Choroid plexus epithelial cell (primary cell): Measurements from ENCODE around the gene DOCK2.

Source experiments
- DNase-seq: peaks from one replicate; pipeline ENCODE4 v3.0.0-alpha.2; 2010; ENCODE audit warnings: low read depth
- H3K4me3 ChIP-seq: 2 replicates; pipeline ENCODE4 v1.5.1; 2011; ENCODE audit warnings: low read depth, mild to moderate bottlenecking, control low read depth, low read length, moderate library complexity
- TF ChIP-seq, protein P1 (sequence below): conservative IDR thresholded peaks from 2 replicates; pipeline ENCODE4 v1.5.1; 2011; ENCODE audit warnings: low read depth, mild to moderate bottlenecking, control low read depth, inconsistent platforms, low read length, moderate library complexity

Gene DOCK2

DNA sequence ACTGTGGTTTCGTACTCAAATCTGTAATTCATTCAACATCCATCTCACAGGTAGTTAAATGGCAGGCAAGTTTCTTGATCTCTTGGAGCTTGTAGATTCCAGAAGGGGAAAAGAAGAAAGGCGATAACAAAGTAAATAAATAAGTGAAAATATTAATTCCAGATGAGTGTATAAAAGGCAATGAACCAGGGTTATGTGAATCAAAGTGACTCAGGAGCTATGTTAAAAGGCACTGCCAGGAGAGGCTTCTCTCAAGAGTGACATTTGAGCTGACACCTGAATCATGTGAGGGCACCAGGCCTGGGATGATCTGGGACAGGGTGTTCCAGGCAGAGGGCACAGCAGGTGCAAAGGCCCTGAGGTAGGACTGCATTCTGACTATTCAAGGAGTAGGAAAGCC is 45.0 kb downstream of the DOCK2 start:
- DNase-seq = no peak
- no peak overlapping the region for H3K4me3 ChIP-seq
- TF ChIP-seq, protein P1, sequence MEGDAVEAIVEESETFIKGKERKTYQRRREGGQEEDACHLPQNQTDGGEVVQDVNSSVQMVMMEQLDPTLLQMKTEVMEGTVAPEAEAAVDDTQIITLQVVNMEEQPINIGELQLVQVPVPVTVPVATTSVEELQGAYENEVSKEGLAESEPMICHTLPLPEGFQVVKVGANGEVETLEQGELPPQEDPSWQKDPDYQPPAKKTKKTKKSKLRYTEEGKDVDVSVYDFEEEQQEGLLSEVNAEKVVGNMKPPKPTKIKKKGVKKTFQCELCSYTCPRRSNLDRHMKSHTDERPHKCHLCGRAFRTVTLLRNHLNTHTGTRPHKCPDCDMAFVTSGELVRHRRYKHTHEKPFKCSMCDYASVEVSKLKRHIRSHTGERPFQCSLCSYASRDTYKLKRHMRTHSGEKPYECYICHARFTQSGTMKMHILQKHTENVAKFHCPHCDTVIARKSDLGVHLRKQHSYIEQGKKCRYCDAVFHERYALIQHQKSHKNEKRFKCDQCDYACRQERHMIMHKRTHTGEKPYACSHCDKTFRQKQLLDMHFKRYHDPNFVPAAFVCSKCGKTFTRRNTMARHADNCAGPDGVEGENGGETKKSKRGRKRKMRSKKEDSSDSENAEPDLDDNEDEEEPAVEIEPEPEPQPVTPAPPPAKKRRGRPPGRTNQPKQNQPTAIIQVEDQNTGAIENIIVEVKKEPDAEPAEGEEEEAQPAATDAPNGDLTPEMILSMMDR = no peak

DNA sequence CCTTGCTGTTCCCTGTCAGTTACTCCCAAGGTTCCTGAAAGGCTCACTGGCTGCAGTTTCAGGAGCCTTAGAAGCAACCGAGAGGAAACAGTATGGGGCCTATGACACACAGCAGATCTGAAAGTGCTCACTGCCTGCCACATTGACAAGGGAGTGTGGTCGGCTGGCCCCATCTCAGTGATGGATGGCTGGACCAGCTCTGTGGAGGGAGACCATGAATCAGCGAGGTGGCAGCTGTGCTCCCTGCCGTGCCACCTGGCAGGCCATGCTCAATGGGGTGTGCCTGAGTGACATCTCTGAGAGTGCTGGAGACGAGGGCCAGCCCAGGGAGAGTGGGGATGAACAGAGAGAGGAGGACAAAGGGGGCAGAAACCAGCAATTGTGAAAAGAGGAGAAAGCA is 49.1 kb downstream of the DOCK2 start:
- TF ChIP-seq, protein P1 = no peak
- DNase-seq = no peak
- no peak overlapping the region for H3K4me3 ChIP-seq

DNA sequence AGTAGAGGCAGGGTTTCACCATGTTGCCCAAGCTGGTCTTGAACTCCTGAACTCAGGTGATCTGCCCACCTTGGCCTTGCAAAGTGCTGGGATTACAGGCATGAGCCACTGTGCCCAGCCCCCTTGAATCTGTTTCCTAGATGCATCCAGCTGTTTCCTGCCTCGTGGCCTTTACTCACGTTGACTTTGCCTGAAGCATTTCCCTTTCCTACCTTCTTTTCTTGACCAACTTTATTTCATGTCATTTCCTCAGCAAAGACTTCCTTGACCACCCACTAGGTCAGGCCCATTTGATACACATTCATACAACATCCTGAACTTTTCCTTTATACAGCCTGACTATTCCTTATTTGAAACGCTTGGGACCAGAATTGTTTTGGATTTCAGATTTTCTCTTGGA is 51.0 kb downstream of the DOCK2 start:
- TF ChIP-seq, protein P1 = no peak
- no peak overlapping the region for H3K4me3 ChIP-seq
- no peak for DNase-seq

DNA sequence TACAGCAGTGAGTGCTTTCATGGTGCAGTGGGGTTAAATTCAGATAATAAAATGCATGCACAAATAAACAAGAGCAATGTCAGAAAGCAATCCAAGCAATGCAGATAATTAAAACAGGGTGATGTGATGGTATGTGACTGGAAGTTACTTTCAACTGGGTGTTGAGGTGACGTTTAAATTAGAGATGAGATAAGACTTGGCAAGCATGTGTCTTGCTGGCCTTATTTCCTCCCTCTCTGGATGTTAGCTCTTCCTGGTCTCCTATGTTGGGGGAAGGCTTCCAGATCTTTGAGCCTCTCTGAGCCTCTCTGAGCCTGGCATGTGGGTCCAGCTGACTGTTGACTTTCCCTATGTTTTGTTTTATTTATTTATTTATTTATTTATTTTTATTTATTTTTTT is 54.4 kb downstream of the DOCK2 start:
- H3K4me3 ChIP-seq = no peak overlapping the region
- TF ChIP-seq, protein P1 = no peak
- no peak for DNase-seq

DNA sequence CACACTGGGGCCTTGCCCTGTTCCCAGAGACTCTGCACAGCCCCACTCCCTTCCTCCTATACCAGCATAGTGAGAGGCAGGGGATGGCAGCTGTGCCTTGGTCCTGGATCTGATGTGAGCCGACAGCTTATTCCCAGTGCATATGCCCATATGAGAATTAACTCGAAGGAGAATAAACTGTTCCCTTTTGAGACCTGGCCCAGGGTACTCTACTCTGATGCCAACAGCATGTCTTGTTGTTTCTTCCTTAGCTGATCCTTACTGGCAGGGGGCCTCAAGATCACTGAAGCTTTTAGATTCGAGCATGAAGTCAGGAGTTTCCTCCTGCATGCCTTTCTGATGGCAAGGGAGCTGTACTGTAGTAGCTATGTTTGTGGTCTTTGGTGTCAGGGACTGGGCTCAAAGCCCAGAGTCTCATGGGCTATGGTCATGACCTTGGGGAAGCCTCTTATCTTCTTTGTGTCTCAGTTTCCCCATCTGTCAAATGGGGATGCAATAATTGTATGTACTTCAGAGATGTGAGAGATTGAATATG is 57.1 kb downstream of the DOCK2 start:
- peak; percentile 48 for DNase-seq
- TF ChIP-seq, protein P1 = no peak
- no peak overlapping the region for H3K4me3 ChIP-seq

DNA sequence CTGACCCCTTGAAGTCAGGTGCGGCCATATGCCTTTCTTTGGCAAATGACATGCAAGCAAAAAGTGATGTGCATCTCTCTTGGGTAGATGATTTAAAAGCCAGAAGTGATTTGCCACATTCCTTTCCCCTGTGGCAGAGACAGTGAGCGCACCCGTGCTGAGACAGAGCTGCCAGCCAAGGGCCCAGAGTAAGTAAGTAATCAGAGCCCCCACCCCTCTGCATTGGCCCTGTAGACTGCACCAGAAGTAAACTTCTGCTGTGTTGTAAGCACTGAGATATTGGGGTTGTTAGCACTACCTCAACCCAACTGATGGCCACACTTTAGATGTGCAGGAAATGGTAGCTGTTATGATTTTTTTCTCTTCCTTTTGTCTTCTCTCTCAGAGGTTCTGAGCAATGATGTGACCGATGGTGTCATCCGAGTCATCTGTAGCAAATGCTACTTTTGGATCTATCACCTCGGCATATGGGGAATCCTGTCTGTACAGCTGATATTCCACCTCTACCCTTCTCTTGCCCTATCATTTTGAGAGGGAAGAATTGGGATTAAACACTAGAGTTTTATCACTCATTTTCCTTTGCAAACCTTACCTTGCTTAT is 58.0 kb downstream of the DOCK2 start:
- TF ChIP-seq, protein P1 = no peak
- DNase-seq = no peak
- H3K4me3 ChIP-seq = no peak overlapping the region

DNA sequence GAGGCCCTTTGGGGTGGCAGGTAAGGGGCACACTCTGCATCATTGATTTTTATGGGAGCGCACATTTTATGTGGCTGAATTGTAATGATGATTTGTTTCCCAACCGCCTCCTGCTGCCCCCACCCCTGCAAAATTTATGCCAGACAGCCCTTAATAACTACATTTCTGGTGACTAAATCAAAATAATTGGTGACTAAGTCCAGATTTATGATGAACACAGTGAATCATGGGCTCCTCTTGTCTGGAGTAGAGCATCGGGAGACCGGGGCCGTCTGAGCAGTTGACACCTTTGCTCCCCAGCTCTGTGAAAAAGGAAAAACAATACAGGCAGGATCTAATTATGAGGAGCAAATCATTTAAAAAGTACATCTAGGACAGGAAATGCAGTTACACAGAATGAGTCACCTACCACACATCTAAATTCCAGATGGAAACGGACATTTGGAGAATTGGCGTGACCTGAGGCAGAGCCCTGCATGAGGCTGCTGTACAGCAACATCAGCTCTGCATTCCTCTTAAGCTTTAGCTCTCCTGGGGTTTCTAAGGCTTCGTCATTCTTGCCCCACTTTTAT is 58.9 kb downstream of the DOCK2 start:
- DNase-seq = peak; percentile 98
- TF ChIP-seq, protein P1 = no peak
- no peak overlapping the region for H3K4me3 ChIP-seq
